ENCODE measurements around the gene C1orf87. TPM values are rescaled to one million over a fixed set of nuclear protein-coding genes. Genes with fewer than 3 reads are reported as not detected.

The C1orf87 gene
- total and polyA plus RNA-seq, 7 experiments from 2014 or later, result not detected

DNA sequence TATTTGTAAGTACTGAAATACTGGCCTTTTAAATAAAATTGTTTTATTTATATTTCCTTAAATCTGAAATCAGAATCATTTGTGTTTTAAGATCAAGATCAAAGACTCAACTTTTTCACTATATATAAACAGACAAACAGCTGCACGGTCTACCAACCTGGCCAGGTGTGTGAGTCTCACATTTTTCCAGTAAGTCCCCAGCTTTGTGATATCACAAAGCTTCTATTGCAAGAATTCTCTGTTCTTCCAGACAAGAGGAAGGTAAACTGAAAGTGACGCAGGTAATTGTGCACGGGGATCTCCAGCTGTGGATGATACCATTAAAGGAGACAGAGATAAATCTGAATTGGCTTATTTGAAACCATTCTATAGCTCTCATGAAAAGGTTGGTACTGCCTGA, 105.8 kb downstream of the C1orf87 start:
- Histone ChIP-seq H3K36me3 (ENCODE audit: control insufficient read depth in 2 of 3, insufficient read depth in 3 of 3, low read length in 3 of 3) (no peaks in the 10 kb centered on the region), H3K9me3 (ENCODE audit: control insufficient read depth in 2 of 3, low read length in 3 of 3) (no peaks in the 10 kb centered on the region), H3K4me3 (ENCODE audit: low read length) (no peak overlapping the region), H3K4me1 (ENCODE audit: control insufficient read depth in 2 of 2, insufficient read depth in 2 of 2, low read length in 2 of 2) (peaks cover 0 to 6% of the 10 kb centered on the region in 2 donors), H3K27ac (ENCODE audit: low read depth, low read length) (no peak overlapping the region), H3K27me3 (ENCODE audit: control insufficient read depth in 2 of 2, insufficient read depth in 2 of 2, low read length in 2 of 2) (no peaks in the 10 kb centered on the region)
- Mint-ChIP-seq H3K9me3 (peaks cover 0 to under 1% (median 0%) of the 10 kb centered on the region in 11 donors), H3K4me3 (no peak overlapping the region), H3K36me3 (no peaks in the 10 kb centered on the region), H3K27ac (no peak overlapping the region), H3K27me3 (peaks cover 0 to 15% (median 6%) of the 10 kb centered on the region in 5 donors), H3K4me1 (peaks cover 0 to 7% (median 5%) of the 10 kb centered on the region in 7 donors)
- ChIA-PET POLR2A (no interaction called here), CTCF (interaction anchor here (1.6 kb wide), 1 partner anchor 10 kb away, joined by 4 read pairs; no protein-coding TSS in a partner anchor)
- intact Hi-C loops (cut with micrococcal nuclease), result loop anchor here in 1 of 2 donors (10.0 kb wide), 1 partner anchor 1923 kb away; no protein-coding TSS in a partner anchor
- DNase-seq (no peak), ATAC-seq (no peak)

DNA sequence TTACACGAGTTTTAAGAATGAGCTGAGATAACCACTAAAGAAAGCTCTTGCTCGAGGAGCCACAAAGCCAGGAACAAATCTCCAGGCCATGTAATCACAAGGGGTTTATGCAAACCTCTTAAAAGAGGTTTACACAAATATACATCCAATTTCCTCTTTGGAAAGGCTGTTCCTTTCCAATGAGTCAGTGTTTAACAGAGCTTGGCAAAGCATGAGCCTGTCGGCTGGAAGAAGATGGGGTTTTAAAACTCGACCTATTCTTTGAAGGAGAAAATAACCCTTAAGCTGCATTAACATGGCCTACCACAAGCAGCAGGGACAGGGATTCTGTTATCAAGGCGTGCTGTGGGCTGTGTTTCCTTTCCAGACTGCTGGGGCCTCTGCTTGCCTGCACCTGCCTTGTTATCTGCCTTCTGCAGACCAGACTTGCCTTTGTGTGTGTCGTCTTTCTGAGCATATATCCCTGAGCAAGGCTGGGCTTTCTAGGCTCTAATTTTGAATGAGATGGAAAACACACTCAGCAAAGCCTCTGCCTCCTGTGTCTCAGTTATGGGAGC, 106.4 kb downstream of the C1orf87 start:
- Mint-ChIP-seq H3K27me3 (peaks cover 0 to 13% (median 6%) of the 10 kb centered on the region in 5 donors), H3K9me3 (no peaks in the 10 kb centered on the region), H3K4me1 (peaks cover 0 to 7% (median 5%) of the 10 kb centered on the region in 7 donors), H3K4me3 (no peak overlapping the region), H3K36me3 (no peaks in the 10 kb centered on the region), H3K27ac (no peak overlapping the region)
- no peak overlapping the region for H3K4me3 ChIP-seq (ENCODE audit: low read length)
- no peaks in the 10 kb centered on the region for H3K9me3 ChIP-seq (ENCODE audit: control insufficient read depth in 2 of 3, low read length in 3 of 3)
- ChIA-PET POLR2A (no interaction called here), CTCF (interaction anchor here (1.0 to 1.6 kb wide), 2 partner anchors 10 kb away, joined by 3 to 4 read pairs; no protein-coding TSS in a partner anchor)
- intact Hi-C loops (cut with micrococcal nuclease), result loop anchor here in 1 of 2 donors (10.0 kb wide), 1 partner anchor 1922 kb away; no protein-coding TSS in a partner anchor
- no peaks in the 10 kb centered on the region for H3K27me3 ChIP-seq (ENCODE audit: control insufficient read depth in 2 of 2, insufficient read depth in 2 of 2, low read length in 2 of 2)
- H3K36me3 ChIP-seq (ENCODE audit: control insufficient read depth in 2 of 3, insufficient read depth in 3 of 3, low read length in 3 of 3), result no peaks in the 10 kb centered on the region
- no peak overlapping the region for H3K27ac ChIP-seq (ENCODE audit: low read depth, low read length)
- peaks cover 0 to 6% of the 10 kb centered on the region in 2 donors for H3K4me1 ChIP-seq (ENCODE audit: control insufficient read depth in 2 of 2, insufficient read depth in 2 of 2, low read length in 2 of 2)
- ATAC-seq (no peak), DNase-seq (no peak)

DNA sequence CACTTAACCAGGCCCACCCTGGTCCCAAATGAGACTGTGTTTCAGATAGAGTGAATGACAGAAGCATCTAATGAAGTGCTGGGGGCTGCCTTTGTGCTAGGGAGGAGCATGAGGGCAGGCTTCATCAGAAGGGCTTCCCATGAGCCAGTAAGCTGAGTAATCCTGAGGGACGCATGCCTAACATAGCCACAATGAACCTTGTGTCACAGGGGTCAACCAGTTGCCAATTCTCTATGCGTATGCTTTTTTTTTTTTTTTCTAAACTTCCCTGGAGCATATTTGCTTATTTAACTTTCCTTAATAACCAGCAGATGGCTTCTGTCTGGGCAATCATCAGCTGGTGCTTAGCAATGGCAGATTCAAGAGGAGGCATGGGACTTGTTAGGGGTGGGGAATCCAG, 121.5 kb downstream of the C1orf87 start:
- Histone ChIP-seq H3K36me3 (ENCODE audit: control insufficient read depth in 2 of 3, insufficient read depth in 3 of 3, low read length in 3 of 3) (no peaks in the 10 kb centered on the region), H3K4me3 (ENCODE audit: low read length) (no peak overlapping the region), H3K9me3 (ENCODE audit: control insufficient read depth in 2 of 3, low read length in 3 of 3) (no peaks in the 10 kb centered on the region), H3K27ac (ENCODE audit: low read depth, low read length) (no peak overlapping the region), H3K27me3 (ENCODE audit: control insufficient read depth in 2 of 2, insufficient read depth in 2 of 2, low read length in 2 of 2) (no peaks in the 10 kb centered on the region), H3K4me1 (ENCODE audit: control insufficient read depth in 2 of 2, insufficient read depth in 2 of 2, low read length in 2 of 2) (no peaks in the 10 kb centered on the region)
- intact Hi-C loops (cut with micrococcal nuclease), result no loop called here
- POLR2A ChIA-PET, result no interaction called here
- Mint-ChIP-seq H3K9me3 (no peaks in the 10 kb centered on the region), H3K27ac (no peak overlapping the region), H3K4me1 (no peaks in the 10 kb centered on the region), H3K27me3 (peaks cover 0 to 6% (median 3%) of the 10 kb centered on the region in 5 donors), H3K4me3 (no peak overlapping the region), H3K36me3 (no peaks in the 10 kb centered on the region)
- CTCF ChIA-PET, result interaction anchor here (0.5 to 0.7 kb wide), 2 partner anchors 109 to 193 kb away, joined by 3 to 5 read pairs; no protein-coding TSS in a partner anchor
- ATAC-seq (no peak), DNase-seq (no peak)

DNA sequence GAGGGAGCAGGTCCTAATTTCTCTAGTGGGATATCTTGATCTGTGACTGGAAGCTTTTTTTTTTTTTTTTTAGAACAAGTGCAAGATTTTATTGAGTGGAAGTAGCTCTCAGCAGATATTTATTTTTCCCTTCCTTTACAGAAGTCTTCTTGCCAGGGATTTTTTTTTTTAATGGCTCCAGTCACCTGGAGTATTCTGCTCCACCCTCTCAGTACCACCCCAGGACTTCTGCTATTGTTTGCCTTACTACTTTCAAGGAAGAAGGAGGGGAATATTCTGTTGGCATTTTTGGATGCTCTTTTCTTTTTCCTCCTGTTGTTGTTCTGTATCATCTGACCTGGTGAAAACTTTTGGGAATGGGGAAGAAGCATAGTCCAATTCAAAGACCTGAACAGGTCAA, 123.9 kb downstream of the C1orf87 start:
- H3K36me3 ChIP-seq (ENCODE audit: control insufficient read depth in 2 of 3, insufficient read depth in 3 of 3, low read length in 3 of 3), result no peaks in the 10 kb centered on the region
- intact Hi-C loops (cut with micrococcal nuclease), result loop anchor here (5.0 to 10.0 kb wide), 3 partner anchors 245 to 1205 kb away; no protein-coding TSS in a partner anchor
- Mint-ChIP-seq H3K36me3 (no peaks in the 10 kb centered on the region), H3K27ac (no peak overlapping the region), H3K27me3 (peaks cover 0 to 4% (median 0%) of the 10 kb centered on the region in 5 donors), H3K4me1 (no peaks in the 10 kb centered on the region), H3K4me3 (no peak overlapping the region), H3K9me3 (no peaks in the 10 kb centered on the region)
- no peak for DNase-seq
- H3K27me3 ChIP-seq (ENCODE audit: control insufficient read depth in 2 of 2, insufficient read depth in 2 of 2, low read length in 2 of 2), result no peaks in the 10 kb centered on the region
- no peaks in the 10 kb centered on the region for H3K9me3 ChIP-seq (ENCODE audit: control insufficient read depth in 2 of 3, low read length in 3 of 3)
- ChIA-PET POLR2A (no interaction called here), CTCF (interaction anchor here (0.6 to 2.8 kb wide), 7 partner anchors 10 to 1296 kb away, joined by 3 to 14 read pairs (median 3); no protein-coding TSS in a partner anchor)
- no peak for ATAC-seq
- no peak overlapping the region for H3K27ac ChIP-seq (ENCODE audit: low read depth, low read length)
- no peak overlapping the region for H3K4me3 ChIP-seq (ENCODE audit: low read length)
- no peaks in the 10 kb centered on the region for H3K4me1 ChIP-seq (ENCODE audit: control insufficient read depth in 2 of 2, insufficient read depth in 2 of 2, low read length in 2 of 2)

DNA sequence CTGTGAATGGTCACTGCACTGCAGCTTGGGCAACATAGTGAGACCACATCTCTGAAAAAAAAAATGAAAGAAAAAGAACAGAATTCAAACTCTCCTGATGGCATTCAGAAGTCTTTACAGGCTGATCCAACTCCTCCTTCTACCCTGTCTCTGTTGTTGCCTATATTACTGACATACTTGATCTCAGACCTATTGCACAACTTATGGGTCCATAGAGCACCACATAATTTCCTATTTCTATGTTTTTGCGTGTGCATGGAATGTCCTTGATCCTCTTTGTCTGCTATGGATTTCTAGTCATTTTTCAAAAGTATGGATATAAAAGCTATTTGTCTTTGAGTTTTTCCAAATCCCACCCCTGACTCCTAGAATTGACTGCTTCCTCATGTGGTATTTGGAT, 124.6 kb downstream of the C1orf87 start:
- Histone ChIP-seq H3K27ac (ENCODE audit: low read depth, low read length) (no peak overlapping the region), H3K4me1 (ENCODE audit: control insufficient read depth in 2 of 2, insufficient read depth in 2 of 2, low read length in 2 of 2) (no peaks in the 10 kb centered on the region), H3K4me3 (ENCODE audit: low read length) (no peak overlapping the region), H3K9me3 (ENCODE audit: control insufficient read depth in 2 of 3, low read length in 3 of 3) (no peaks in the 10 kb centered on the region), H3K27me3 (ENCODE audit: control insufficient read depth in 2 of 2, insufficient read depth in 2 of 2, low read length in 2 of 2) (no peaks in the 10 kb centered on the region), H3K36me3 (ENCODE audit: control insufficient read depth in 2 of 3, insufficient read depth in 3 of 3, low read length in 3 of 3) (no peaks in the 10 kb centered on the region)
- intact Hi-C loops (cut with micrococcal nuclease), result loop anchor here (5.0 to 10.0 kb wide), 3 partner anchors 244 to 1204 kb away; no protein-coding TSS in a partner anchor
- no peak for ATAC-seq
- peaks cover 0 to 3% (median 0%) of the 10 kb centered on the region in 5 donors for H3K27me3 Mint-ChIP-seq
- no peaks in the 10 kb centered on the region for H3K9me3 Mint-ChIP-seq
- no peaks in the 10 kb centered on the region for H3K36me3 Mint-ChIP-seq
- no peaks in the 10 kb centered on the region for H3K4me1 Mint-ChIP-seq
- no peak for DNase-seq
- ChIA-PET POLR2A (no interaction called here), CTCF (interaction anchor here (0.6 to 2.8 kb wide), 5 partner anchors 9 to 138 kb away, joined by 3 to 14 read pairs (median 6); no protein-coding TSS in a partner anchor)
- no peak overlapping the region for H3K4me3 Mint-ChIP-seq
- no peak overlapping the region for H3K27ac Mint-ChIP-seq

DNA sequence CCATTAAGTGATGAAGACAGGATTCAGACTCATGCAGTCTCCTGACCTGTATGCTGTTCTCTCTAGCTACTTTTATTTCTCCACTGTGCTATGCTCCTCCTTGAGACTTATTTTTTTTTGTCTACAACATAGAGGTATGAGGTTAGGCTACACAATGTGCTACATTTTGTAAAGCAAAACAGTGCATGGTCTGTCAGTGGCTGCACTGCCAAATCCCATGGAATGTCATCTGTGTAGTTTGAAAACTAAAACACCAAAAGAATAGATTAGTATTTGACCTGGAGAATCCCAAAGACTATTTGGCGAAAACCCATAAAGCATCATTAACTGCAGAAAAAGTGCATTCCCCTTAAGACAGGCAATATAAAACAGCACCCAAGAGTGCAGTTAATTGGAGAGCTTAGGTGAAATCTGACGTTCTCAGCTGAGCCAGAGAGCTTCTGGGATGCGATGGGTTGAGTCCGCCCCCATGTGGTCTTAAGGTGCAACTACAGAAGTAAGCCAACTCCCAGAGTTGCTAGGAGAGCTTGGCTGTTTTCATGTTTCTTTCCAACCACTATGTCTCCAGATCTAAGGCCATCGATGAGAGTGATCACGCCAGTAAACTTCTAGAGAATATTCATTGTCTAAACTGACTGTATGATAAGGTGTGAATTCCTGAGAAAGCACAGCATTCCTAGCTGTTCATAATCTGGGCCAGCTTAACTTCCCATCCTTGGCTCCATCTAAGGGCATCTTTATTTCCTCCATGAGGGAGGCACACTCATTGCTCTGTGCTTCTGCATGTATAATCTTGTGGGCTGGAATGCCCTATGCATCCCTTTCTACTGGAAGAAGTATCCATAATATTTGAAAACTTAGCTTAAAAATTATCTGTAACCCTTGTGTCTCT, 126.3 kb downstream of the C1orf87 start:
- POLR2A ChIA-PET, result no interaction called here
- Histone ChIP-seq H3K27me3 (ENCODE audit: control insufficient read depth in 2 of 2, insufficient read depth in 2 of 2, low read length in 2 of 2) (no peaks in the 10 kb centered on the region), H3K27ac (ENCODE audit: low read depth, low read length) (no peak overlapping the region), H3K9me3 (ENCODE audit: control insufficient read depth in 2 of 3, low read length in 3 of 3) (no peaks in the 10 kb centered on the region), H3K4me3 (ENCODE audit: low read length) (no peak overlapping the region), H3K36me3 (ENCODE audit: control insufficient read depth in 2 of 3, insufficient read depth in 3 of 3, low read length in 3 of 3) (no peaks in the 10 kb centered on the region), H3K4me1 (ENCODE audit: control insufficient read depth in 2 of 2, insufficient read depth in 2 of 2, low read length in 2 of 2) (no peaks in the 10 kb centered on the region)
- Mint-ChIP-seq H3K4me3 (no peak overlapping the region), H3K4me1 (no peaks in the 10 kb centered on the region), H3K9me3 (no peaks in the 10 kb centered on the region), H3K36me3 (no peaks in the 10 kb centered on the region), H3K27ac (no peak overlapping the region), H3K27me3 (peaks cover 2 to 11% (median 6%) of the 10 kb centered on the region in 5 donors)
- CTCF ChIA-PET, result interaction anchor here (0.9 to 2.4 kb wide), 12 partner anchors 25 to 1206 kb away, joined by 3 to 29 read pairs (median 5); no protein-coding TSS in a partner anchor
- DNase-seq (peak in 8 of 9 donors; percentile 13 to 64 (median 52)), ATAC-seq (peak; percentile 90)
- intact Hi-C loops (cut with micrococcal nuclease), result loop anchor here (1.0 to 10.0 kb wide), 6 partner anchors 44 to 1202 kb away; no protein-coding TSS in a partner anchor
